Bronchial epithelial cell (primary cell): ENCODE results near the gene CHST14. TPM values are rescaled to one million over a fixed set of nuclear protein-coding genes. Genes with fewer than 3 reads are reported as not detected.
A peak's percentile ranks its signal among the peaks of the same experiment; 100 is the strongest.

Experiments
- DNase-seq: peaks from one replicate; pipeline ENCODE4 v3.0.0-alpha.2; 2010; ENCODE audit warnings: low read depth
- FAIRE-seq: peaks from 2 replicates; lab custom pipeline; 2011; peaks lifted over from hg19 to GRCh38; lab: Jason Lieb, UNC
- H3K27me3 ChIP-seq: 2 replicates; pipeline ENCODE4 v1.5.1; 2011; ENCODE audit warnings: low read length; ENCODE audit not compliant: control insufficient read depth, insufficient read depth
- H3K36me3 ChIP-seq: 2 replicates; pipeline ENCODE4 v1.5.1; 2011; ENCODE audit warnings: low read length; ENCODE audit not compliant: control insufficient read depth, insufficient read depth
- H3K4me3 ChIP-seq: 2 replicates; pipeline ENCODE4 v1.5.1; 2011; ENCODE audit warnings: mild to moderate bottlenecking, low read depth, low read length, control low read depth
- CTCF ChIP-seq: IDR thresholded peaks from 2 replicates; pipeline ENCODE4 v1.5.1; 2011; ENCODE audit warnings: mild to moderate bottlenecking, moderate library complexity, low read length, control low read depth, inconsistent platforms; ENCODE audit not compliant: insufficient read depth, severe bottlenecking
- total RNA-seq: library from RNA; depleted of rRNA; stranded (reverse); fragments of >200 nt; gene quantifications from 2 replicates; pipeline ENCODE4 v1.2.1, GENCODE V29; 2014

CHST14 gene
- 1.0 and 1.1 TPM in 2 replicates for total RNA-seq

- H3K4me3 ChIP-seq = peak within 1 kb of the TSS; percentile 57
- no peak for DNase-seq
- H3K36me3 ChIP-seq = no peaks in the 10 kb centered on the region
- no peak for TF ChIP-seq CTCF
- no peaks in the 10 kb centered on the region for H3K27me3 ChIP-seq
- FAIRE-seq = no peak
Measured at GRCh38 chr15:40470423-40471104, at the start of gene CHST14. CHST14 (plus strand) TSS chr15:40470984; CDS start chr15:40471214, 230 bp downstream.

GRCh38 chr15:40421246-40422157 is 49.3 kb upstream of the CHST14 start:
- Histone ChIP-seq H3K36me3 (peaks cover 2% of the 10 kb centered on the region), H3K27me3 (no peaks in the 10 kb centered on the region), H3K4me3 (no peak overlapping the region)
- FAIRE-seq (no peak), DNase-seq (peak; percentile 38)
- TF ChIP-seq CTCF = peak; percentile 98

- TF ChIP-seq CTCF = no peak
- Histone ChIP-seq H3K36me3 (no peaks in the 10 kb centered on the region), H3K27me3 (no peaks in the 10 kb centered on the region), H3K4me3 (no peak overlapping the region)
- FAIRE-seq (no peak), DNase-seq (no peak)
Measured at GRCh38 chr15:40424483-40425115, 46.2 kb upstream of the CHST14 start.

GRCh38 chr15:40425681-40426080 is 45.1 kb upstream of the CHST14 start:
- DNase-seq (no peak), FAIRE-seq (no peak)
- peaks cover 3% of the 10 kb centered on the region for H3K27me3 ChIP-seq
- no peak for TF ChIP-seq CTCF
- H3K36me3 ChIP-seq = no peaks in the 10 kb centered on the region
- no peak overlapping the region for H3K4me3 ChIP-seq

- DNase-seq = no peak
- FAIRE-seq = no peak
- Histone ChIP-seq H3K27me3 (peaks cover 3% of the 10 kb centered on the region), H3K4me3 (no peak overlapping the region), H3K36me3 (no peaks in the 10 kb centered on the region)
- no peak for TF ChIP-seq CTCF
Measured at GRCh38 chr15:40427188-40427587, 43.6 kb upstream of the CHST14 start.
